Heart left ventricle (tissue), 13 donors: ENCODE measurements around the gene CNPY4.

Experiments used
- CTCF ChIP-seq, 12 donors: fragments of 200-600 bp; sonication (generic) in 4 of 12; IDR thresholded peaks; one replicate each; pipeline versions ENCODE4 v1.5.0 to v1.8.0; 2018 to 2022; ENCODE audit warnings: antibody characterized with exemption in 12 of 12, mild to moderate bottlenecking in 5 of 12
- POLR2A ChIP-seq, 2 donors: fragments of 450-650 bp; IDR thresholded peaks; one replicate each; pipeline ENCODE4 v1.6.1; 2017; ENCODE audit warnings: antibody characterized with exemption in 2 of 2, mild to moderate bottlenecking in 2 of 2, moderate library complexity in 2 of 2
- donor health status: ischemic (EF 13 %, LVEDD 7.1; RV severe dilation, severe dysfunction).
- donor health status: DM: no; HTN: yes; CAD: no.
- donor health status: DM: no; HTN: no; CAD: no.
- donor health status: ischemic (EF 25% LVEDD 6.9; RV normal size, moderate dysfunction).
- donor health status: ischemic (EF 25% LVEDD 5.7; RV mildly dilated, moderate dysfunction).
- donor health status: ischemic (EF 35%, LVEDD 5.7; RV mildly dilated, moderate dysfunction).
- donor health status: nonischemic (EF 11% LVEDD 7.7; RV severe dilation, severe dysfunction).
- donor health status: DM: yes; HTN: yes; CAD: no.
- donor health status: PGD.
- donor health status: ischemic (EF 29% LVEDD 5.4; RV normal size, mild dysfunction).
- donor health status: nonischemic (EF 23%, LVEDD 6.1; RV moderate dilation, normal function).

GRCh38 chr7:100132126-100132525, 12.7 kb downstream of the CNPY4 start:
- TF ChIP-seq CTCF (IDR thresholded peaks at IDR 0.05), result no peak
- TF ChIP-seq POLR2A (IDR thresholded peaks at IDR 0.05), result no peak
